ENCODE results near the gene AFAP1L1. TPM values are rescaled to one million over a fixed set of nuclear protein-coding genes. Genes with fewer than 3 reads are reported as not detected.

Gene AFAP1L1
- total and polyA plus RNA-seq, 2 of the 13 experiments (the other 11 are each of a cell fraction or from before 2014, with no cell fraction given), result 0.38 to 1.0 TPM

DNA sequence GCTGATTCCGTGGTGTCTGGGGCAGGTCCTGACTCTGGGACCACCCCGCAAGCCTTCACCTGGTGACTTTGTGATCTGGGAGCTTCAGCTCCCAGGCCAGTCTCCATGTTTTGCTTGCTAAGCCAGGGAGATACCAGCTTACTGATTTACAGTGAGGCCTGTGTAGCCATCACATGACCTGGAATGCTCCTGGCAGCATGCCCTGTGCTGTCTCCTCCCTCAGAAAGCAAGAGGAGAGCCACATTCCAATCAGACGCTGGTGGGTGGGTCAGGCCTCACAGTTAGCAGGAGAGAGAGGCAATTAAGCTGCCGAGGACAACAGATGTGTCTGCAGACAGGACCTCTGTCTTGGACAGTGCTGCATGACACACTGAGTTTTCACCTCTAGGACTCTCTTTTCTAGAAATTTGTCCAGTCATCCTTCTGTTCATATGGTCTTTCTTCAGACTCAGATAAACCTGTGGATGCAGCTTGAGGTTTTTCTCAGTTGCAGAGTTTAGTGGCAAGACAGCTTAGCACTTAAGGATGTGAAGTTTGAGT, 49.2 kb downstream of the AFAP1L1 start (continued):
- TF ChIP-seq, protein P1, sequence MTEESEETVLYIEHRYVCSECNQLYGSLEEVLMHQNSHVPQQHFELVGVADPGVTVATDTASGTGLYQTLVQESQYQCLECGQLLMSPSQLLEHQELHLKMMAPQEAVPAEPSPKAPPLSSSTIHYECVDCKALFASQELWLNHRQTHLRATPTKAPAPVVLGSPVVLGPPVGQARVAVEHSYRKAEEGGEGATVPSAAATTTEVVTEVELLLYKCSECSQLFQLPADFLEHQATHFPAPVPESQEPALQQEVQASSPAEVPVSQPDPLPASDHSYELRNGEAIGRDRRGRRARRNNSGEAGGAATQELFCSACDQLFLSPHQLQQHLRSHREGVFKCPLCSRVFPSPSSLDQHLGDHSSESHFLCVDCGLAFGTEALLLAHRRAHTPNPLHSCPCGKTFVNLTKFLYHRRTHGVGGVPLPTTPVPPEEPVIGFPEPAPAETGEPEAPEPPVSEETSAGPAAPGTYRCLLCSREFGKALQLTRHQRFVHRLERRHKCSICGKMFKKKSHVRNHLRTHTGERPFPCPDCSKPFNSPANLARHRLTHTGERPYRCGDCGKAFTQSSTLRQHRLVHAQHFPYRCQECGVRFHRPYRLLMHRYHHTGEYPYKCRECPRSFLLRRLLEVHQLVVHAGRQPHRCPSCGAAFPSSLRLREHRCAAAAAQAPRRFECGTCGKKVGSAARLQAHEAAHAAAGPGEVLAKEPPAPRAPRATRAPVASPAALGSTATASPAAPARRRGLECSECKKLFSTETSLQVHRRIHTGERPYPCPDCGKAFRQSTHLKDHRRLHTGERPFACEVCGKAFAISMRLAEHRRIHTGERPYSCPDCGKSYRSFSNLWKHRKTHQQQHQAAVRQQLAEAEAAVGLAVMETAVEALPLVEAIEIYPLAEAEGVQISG (CRISPR knock-in tag; IDR thresholded peaks at IDR 0.05), result peak; percentile 75
- TF ChIP-seq, protein P2, sequence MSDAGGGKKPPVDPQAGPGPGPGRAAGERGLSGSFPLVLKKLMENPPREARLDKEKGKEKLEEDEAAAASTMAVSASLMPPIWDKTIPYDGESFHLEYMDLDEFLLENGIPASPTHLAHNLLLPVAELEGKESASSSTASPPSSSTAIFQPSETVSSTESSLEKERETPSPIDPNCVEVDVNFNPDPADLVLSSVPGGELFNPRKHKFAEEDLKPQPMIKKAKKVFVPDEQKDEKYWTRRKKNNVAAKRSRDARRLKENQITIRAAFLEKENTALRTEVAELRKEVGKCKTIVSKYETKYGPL (CRISPR knock-in tag; IDR thresholded peaks at IDR 0.05), result no peak
- TF ChIP-seq ZNF570 (CRISPR knock-in tag; IDR thresholded peaks at IDR 0.05; ENCODE audit: borderline replicate concordance) (no peak), RCOR2 (CRISPR knock-in tag; IDR thresholded peaks at IDR 0.05) (peak; percentile 45; the same call in 1 of the 2 replicates), ZFP41 (CRISPR knock-in tag; IDR thresholded peaks at IDR 0.05; ENCODE audit: borderline replicate concordance) (no peak), ZNF773 (CRISPR knock-in tag; IDR thresholded peaks at IDR 0.05; ENCODE audit: borderline replicate concordance) (no peak), MAZ (IDR thresholded peaks at IDR 0.05; ENCODE audit: borderline replicate concordance, low read depth, low read length) (no peak), MAZ (CRISPR knock-in tag; IDR thresholded peaks at IDR 0.05; ENCODE audit: low read depth) (0 out of 2 replicates have a peak, but pooled peaks have one; percentile 24), GABPA (IDR thresholded peaks at IDR 0.05; ENCODE audit: low read depth, low read length) (no peak), GABPA (CRISPR knock-in tag; IDR thresholded peaks at IDR 0.05; ENCODE audit: low read depth) (peak; percentile 47), EED (CRISPR knock-in tag; IDR thresholded peaks at IDR 0.05) (no peak), ZNF292 (CRISPR knock-in tag; IDR thresholded peaks at IDR 0.05; ENCODE audit: borderline replicate concordance, low read depth) (peak; percentile 97; the same call in 1 of the 2 replicates), ZNF33A (CRISPR knock-in tag; IDR thresholded peaks at IDR 0.05; ENCODE audit: borderline replicate concordance) (no peak), ATM (IDR thresholded peaks at IDR 0.05; ENCODE audit: borderline replicate concordance) (no peak), DMAP1 (CRISPR knock-in tag; IDR thresholded peaks at IDR 0.05) (peak; percentile 48; the same call in 1 of the 2 replicates), ZFP37 (CRISPR knock-in tag; IDR thresholded peaks at IDR 0.05; ENCODE audit: borderline replicate concordance) (no peak), ZNF629 (CRISPR knock-in tag; conservative IDR thresholded peaks at IDR 0.05) (0 out of 2 replicates have a peak, but pooled peaks have one; percentile 24), ZNF431 (CRISPR knock-in tag; IDR thresholded peaks at IDR 0.05; ENCODE audit: borderline replicate concordance, low read depth) (no peak), FOXC1 (CRISPR knock-in tag; IDR thresholded peaks at IDR 0.05; ENCODE audit: borderline replicate concordance) (peak; percentile 87), ZSCAN22 (CRISPR knock-in tag; IDR thresholded peaks at IDR 0.05) (peak; percentile 92), KLF16 (CRISPR knock-in tag; IDR thresholded peaks at IDR 0.05) (0 out of 4 replicates have a peak, but pooled peaks of 1 of the 2 experiments have one; percentile 30), SNAPC4 (CRISPR knock-in tag; IDR thresholded peaks at IDR 0.05) (no peak), MEIS1 (CRISPR knock-in tag; IDR thresholded peaks at IDR 0.05; ENCODE audit: borderline replicate concordance) (no peak)

Data from HepG2 (cell line).